HTERT RPE-1 (cell line): Measurements from ENCODE around the gene CADPS2.

ENCODE experiments used
- in situ Hi-C: fragments of 300-500 bp; cut with MboI; formaldehyde crosslinking; loops from 4 replicates; pipeline ENCODE4 v1.14.3; 2020; ENCODE audit warnings: low sequenced_read_pairs

The CADPS2 gene

DNA sequence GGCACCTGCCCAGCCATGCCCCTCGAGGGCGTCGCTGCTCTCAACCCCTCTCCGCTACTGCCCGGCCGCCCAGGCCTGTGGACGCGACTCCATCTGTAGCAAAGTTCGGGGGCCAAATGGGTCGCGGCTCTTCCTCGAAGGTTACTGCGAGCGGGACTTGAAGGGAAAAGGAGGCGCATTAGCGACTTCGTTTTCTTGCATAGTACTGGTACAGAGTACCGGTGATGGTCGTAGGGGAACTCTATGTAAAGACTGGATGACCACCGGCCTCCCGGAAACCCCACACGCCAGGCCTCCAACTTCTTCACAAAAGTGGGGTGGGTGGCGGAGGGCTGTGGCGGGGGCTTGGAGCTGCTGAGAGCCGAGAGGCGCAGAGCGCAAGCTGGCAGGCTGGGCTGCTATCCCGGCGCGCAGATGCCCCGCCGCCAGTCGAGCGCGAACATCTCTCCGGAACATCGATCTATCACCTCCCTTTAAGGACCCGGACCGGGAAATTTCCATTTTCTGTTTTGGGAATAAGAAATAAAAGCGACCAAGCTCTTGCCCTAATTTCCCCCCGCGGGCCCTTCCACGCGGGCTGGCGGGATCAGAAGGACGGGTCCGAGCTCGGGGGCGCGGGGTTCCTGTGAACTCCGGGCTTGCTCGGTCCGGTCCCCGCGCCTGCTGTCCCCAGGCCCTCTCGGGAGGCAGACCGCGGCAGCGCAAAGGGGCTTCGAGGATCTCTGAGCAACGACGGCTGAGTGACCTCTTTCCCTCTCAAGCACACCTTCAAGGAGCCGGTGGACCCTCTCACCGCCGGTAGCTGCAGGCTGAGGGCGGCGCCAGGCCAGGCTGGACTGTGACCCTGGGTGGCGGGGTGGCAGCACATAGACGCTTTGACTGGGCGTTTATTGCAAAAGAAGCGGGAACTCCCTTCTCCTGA is 569.5 kb downstream of the CADPS2 start:
- in situ Hi-C loops = no loop called here

GRCh38 chr7:122315507-122316466 is 570.5 kb downstream of the CADPS2 start:
- in situ Hi-C loops = no loop called here

DNA sequence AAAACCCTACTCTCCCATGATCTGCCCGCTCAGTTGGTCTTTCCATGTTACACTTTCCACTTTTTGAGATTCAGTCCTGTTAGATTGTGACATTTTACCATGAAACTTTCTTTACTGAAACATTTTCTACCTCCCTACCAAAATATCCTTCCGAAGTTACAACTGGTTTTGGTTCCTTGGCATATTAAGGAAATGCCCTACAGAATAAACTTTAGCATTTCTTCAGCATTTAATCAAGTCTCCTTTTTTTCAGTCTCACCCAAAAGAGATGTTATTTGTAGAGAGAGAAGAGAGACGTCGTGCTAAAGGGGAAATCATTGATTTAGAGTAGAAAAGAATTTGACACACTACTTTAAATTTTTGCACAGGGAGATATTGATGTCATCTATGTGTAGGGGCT is 572.0 kb downstream of the CADPS2 start:
- in situ Hi-C loops = no loop called here

DNA sequence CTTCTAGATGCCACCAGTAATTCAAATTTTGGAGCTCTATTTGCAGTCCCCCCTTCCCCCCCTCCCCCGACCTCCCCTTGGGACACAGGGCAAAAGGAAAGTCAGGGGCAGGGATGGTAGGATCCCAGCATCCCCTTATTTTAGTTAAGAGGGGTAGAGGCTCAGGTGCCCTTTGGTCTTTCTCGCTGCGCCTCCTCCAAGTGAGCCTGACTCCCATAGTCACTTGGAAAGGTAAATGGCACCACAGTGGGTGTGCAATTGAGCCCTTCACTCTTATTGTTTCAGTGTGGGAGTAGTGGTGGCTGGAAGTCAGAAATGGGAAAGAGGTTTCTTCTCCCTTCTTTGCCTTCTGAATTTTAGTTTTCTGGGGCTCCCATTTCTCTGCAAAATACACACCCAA is 573.5 kb downstream of the CADPS2 start:
- in situ Hi-C loops = no loop called here

- in situ Hi-C loops = no loop called here
Measured at GRCh38 chr7:122311734-122312450, 574.4 kb downstream of the CADPS2 start.

DNA sequence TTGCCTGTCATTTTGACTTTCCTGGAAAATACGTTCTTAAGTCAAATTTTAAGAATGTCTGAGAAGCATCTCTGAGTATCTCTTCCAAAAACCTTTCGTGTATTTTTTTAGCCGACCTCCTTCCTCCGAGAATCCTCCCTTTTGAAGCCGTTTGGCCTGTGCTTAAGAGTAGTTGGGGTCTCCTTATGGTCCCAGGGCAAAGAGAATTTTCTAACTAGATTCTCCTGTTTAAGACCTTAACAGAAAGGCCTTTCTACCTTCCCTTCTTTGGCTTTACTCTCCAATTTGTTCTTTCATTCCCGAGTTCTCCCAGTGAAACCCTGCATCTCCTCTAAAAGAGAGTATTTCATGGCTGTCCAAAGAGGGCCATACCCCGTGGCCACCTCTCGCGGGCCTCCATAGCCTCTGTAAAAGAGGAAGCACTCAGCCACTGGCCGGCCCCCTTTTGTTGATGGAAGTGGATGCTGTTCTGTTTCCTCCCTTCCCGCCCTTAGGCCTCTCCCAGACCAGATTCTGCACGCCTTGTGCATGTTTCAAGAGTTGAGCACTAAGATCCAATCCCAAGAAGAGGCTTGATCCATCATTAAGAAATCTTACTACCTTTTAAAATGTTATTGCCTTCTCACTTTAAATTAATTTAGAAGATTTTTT is 575.1 kb downstream of the CADPS2 start:
- in situ Hi-C loops = no loop called here

- in situ Hi-C loops = no loop called here
Measured at GRCh38 chr7:122310119-122311021, 575.9 kb downstream of the CADPS2 start.

- in situ Hi-C loops = no loop called here
Measured at GRCh38 chr7:122309421-122309820, 576.8 kb downstream of the CADPS2 start.

DNA sequence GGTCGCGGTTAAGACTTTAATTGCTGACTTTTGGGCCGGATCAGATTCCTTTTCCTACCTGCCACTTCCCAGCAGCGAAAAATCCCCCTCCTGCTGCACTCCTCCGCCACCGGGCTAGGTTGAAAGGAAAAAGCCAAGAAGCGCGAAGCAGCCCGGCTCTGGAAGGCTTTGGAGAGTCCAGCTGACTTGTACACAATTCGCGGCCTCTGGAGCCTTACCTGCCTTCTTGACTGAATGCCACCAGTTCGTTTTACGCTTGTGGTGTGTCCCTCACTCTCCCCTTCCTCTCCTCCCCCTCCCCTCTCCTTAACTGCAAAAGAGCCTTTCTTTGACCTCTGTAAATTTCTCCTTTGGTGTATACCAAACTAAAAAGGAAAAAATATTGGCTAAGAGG is 579.0 kb downstream of the CADPS2 start:
- in situ Hi-C loops = no loop called here

- in situ Hi-C loops = no loop called here
Measured at GRCh38 chr7:122306320-122307227, 579.7 kb downstream of the CADPS2 start.

DNA sequence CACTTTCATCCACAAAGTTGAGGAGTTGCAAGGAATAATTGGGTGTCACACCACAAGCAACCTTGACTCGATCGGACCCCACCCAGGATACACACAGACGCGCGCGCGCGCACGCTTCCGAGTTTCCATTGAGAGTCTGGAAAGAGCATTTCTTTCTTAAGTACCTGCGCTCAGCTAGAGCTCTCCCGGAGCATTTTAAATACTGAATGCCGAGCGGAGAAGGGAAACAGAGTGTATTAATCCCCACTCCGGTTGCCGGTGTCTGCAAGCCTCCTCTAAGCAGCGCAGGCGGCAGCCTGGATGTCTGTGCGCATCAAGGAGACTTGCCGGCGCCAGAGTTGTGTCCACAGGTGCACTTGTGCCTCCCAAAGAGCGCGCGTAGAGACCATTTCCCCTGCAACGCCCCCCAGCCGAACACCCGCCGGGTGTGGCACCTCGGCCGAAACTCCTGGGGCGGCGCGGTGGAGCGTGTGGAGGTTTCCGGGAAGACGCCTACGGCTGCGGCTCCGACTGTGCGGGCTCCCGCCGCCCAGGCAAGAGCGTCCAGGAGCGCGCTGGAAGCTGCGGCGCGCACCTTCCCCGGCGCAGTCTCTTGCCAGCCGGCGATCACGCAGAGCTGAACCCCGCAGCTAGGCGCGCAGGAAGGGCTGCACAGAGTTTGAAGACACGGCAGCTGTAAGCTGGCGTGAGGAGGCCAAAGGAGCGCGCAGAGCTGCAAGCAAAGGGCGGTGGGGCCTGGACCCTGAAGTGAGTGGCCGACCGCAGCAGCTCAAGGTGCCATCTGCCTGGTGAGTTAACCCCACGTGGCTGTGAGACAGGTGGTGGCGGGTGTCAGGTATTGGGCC is 580.6 kb downstream of the CADPS2 start:
- in situ Hi-C loops = no loop called here

DNA sequence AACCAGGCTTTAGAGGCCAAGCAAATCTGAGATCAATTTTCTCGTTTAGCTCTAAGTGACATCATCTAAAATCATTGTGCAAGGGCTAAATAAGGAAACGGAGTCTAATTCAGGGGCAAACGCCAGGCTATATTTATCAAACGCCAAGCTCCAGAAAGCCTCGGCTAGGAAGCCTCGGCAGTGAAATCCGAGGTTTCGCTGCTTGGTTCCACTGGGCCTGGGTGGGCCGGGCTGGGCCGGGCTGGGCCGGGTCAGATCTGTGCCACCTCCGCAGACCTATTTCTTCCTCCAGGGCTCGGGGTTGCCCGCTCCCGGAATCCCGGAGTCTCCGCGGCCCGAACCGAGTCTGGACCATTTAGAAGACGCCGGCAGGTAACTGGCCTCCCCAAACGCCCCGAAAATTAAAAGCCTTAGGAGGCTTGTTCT is 581.3 kb downstream of the CADPS2 start:
- in situ Hi-C loops = no loop called here

- in situ Hi-C loops = no loop called here
Measured at GRCh38 chr7:122304319-122304975, 581.8 kb downstream of the CADPS2 start, which contains the start of gene FEZF1. TSS of gene FEZF1 (minus strand) at chr7:122304750. CDS start at chr7:122304437, 313 bp downstream.

DNA sequence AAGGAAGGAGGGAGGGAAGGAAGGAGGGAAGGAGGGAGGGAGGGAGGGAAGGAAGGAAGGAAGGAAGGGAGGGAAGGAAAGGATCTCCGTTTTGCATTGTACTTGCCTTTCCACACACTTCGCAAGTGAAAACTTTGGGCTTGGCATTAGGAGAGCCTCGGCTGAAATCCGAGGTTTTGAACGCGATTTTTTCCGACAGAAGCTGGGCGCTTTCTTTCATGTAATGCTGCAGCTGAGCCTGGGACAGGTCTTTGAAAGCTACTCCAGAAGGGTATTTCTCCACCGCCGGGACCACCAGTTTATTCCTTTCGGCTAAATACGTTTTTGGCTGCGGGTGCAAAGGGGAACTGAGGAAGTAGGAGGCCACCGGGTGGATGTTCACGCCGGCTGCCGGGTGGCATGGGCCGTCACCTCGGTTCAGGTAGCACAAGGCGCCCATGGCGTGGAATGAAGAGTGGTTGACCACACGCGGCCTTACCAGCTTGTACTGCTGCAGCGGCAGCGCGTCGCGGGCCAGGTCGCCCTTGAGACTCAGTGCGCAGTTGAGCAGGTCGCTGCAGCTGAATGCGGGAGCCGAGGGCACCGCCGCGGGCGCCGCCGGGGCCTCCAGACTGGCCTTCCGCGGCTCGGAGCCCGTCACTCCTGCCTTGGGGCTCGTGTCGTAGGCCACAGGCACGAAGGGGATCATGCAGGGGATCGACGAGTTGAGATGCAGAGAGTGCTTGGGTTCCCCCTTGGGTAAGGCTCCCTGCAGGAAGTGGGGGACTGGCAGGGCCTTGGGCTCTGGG is 582.5 kb downstream of the CADPS2 start:
- in situ Hi-C loops = no loop called here

- in situ Hi-C loops = no loop called here
Measured at GRCh38 chr7:122302761-122303530, 583.3 kb downstream of the CADPS2 start.
